IgD-negative memory B cell (primary cell): ENCODE results near the gene MCTP1. TPM values are rescaled to one million over a fixed set of nuclear protein-coding genes. Genes with fewer than 3 reads are reported as not detected.

ENCODE experiments used
- H3K27ac Mint-ChIP-seq, 3 donors: one replicate each; pipeline ENCODE4 v1.8.0; 2020 to 2022; ENCODE audit warnings: mild to moderate bottlenecking in 3 of 3, mixed read lengths in 3 of 3, moderate library complexity in 1 of 3
- H3K27me3 Mint-ChIP-seq: one replicate; pipeline ENCODE4 v1.8.0; 2021; ENCODE audit warnings: mixed read lengths
- H3K36me3 Mint-ChIP-seq: one replicate; pipeline ENCODE4 v1.8.0; 2020; ENCODE audit warnings: mild to moderate bottlenecking, mixed read lengths
- H3K4me1 Mint-ChIP-seq, 3 donors: one replicate each; pipeline ENCODE4 v1.8.0; 2020 to 2022; ENCODE audit warnings: mixed read lengths in 3 of 3, mild to moderate bottlenecking in 1 of 3
- H3K4me3 Mint-ChIP-seq, 4 donors: one replicate each; pipeline ENCODE4 v1.8.0; 2020 to 2022; ENCODE audit warnings: mild to moderate bottlenecking in 4 of 4, mixed read lengths in 4 of 4, moderate library complexity in 3 of 4
- H3K9me3 Mint-ChIP-seq, 3 donors: one replicate each; pipeline ENCODE4 v1.8.0; 2020 to 2021; ENCODE audit warnings: mixed read lengths in 3 of 3, mild to moderate bottlenecking in 1 of 3
- polyA plus RNA-seq: library from polyadenylated mRNA; unstranded; fragments of 300-500 nt; fragmentation: Illumina TruSeq; gene quantifications from one replicate; pipeline ENCODE4 v1.2.3, GENCODE V29; 2021

MCTP1 gene
- polyA plus RNA-seq = 2.6 TPM

GRCh38 chr5:95284572-95285408, at the start of gene MCTP1:
MCTP1 (minus strand) TSS chr5:95285094.
- H3K9me3 Mint-ChIP-seq = peaks cover 0 to 2% (median 0%) of the 10 kb centered on the region in 3 donors
- H3K27ac Mint-ChIP-seq = no peak within 1 kb of the TSS
- peaks cover 35% of the 10 kb centered on the region for H3K27me3 Mint-ChIP-seq
- peak within 1 kb of the TSS; percentile 11 to 86 (median 74) for H3K4me3 Mint-ChIP-seq
- no peaks in the 10 kb centered on the region for H3K36me3 Mint-ChIP-seq
- H3K4me1 Mint-ChIP-seq = peaks cover 3 to 8% (median 5%) of the 10 kb centered on the region in 3 donors

DNA sequence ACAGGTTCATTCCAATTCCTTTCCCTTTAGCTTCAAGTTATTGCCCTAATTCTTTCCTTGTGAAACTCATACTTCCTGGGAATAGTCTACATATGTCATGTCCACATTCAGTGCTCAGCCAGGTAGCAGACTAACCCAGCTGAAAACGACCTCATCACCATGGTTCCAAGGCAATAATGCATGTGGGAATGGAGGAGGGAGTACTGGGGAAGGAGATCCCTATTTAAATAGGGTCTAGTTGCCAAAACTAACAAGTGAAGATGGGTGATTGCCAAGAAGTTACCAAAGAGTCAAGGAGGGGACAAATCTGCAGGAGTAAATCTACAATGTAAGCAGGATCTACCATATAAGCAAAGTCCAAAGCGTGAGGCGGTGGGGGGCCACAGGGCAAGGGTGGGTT, 47.3 kb upstream of the MCTP1 start:
- Mint-ChIP-seq H3K4me3 (no peak overlapping the region), H3K9me3 (peaks cover 0 to 3% (median 1%) of the 10 kb centered on the region in 3 donors)

DNA sequence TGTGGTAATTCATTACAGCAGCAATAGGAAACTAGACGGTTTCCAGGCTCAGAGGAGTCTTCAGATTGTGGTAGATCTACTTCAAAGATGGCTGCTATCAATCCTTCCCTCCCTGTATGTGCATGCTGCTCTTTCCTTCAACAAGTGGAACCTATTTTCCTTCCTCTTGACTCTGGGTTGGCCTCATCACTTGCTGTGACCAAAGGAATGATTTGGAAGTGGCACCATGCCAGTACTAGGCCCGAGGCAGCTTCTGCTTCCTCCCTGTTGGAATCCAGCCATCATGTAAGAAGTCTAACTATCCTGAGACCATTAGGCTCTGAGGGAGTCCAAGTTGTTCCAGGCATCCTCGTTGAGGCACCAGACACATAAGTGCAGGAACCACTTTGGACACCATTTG, 46.5 kb upstream of the MCTP1 start:
- no peaks in the 10 kb centered on the region for H3K4me1 Mint-ChIP-seq
- H3K27ac Mint-ChIP-seq = peak overlapping the region in 1 of 3 donors; percentile 28
- H3K36me3 Mint-ChIP-seq = peaks cover 1% of the 10 kb centered on the region
- H3K27me3 Mint-ChIP-seq = peaks cover 2% of the 10 kb centered on the region
- no peak overlapping the region for H3K4me3 Mint-ChIP-seq
- H3K9me3 Mint-ChIP-seq = peaks cover 0 to 3% (median 1%) of the 10 kb centered on the region in 3 donors

More for the DNA sequence above, 47.3 kb upstream of the MCTP1 start:
- H3K27me3 Mint-ChIP-seq = peaks cover 2% of the 10 kb centered on the region
- H3K27ac Mint-ChIP-seq = no peak overlapping the region
- H3K4me1 Mint-ChIP-seq = no peaks in the 10 kb centered on the region
- H3K36me3 Mint-ChIP-seq = peaks cover 1% of the 10 kb centered on the region

GRCh38 chr5:95327211-95327610, 42.3 kb upstream of the MCTP1 start:
- Mint-ChIP-seq H3K4me1 (no peaks in the 10 kb centered on the region), H3K9me3 (peaks cover 0 to 3% (median 1%) of the 10 kb centered on the region in 3 donors), H3K27me3 (peaks cover 2% of the 10 kb centered on the region), H3K27ac (no peak overlapping the region), H3K4me3 (no peak overlapping the region), H3K36me3 (peaks cover 1% of the 10 kb centered on the region)

DNA sequence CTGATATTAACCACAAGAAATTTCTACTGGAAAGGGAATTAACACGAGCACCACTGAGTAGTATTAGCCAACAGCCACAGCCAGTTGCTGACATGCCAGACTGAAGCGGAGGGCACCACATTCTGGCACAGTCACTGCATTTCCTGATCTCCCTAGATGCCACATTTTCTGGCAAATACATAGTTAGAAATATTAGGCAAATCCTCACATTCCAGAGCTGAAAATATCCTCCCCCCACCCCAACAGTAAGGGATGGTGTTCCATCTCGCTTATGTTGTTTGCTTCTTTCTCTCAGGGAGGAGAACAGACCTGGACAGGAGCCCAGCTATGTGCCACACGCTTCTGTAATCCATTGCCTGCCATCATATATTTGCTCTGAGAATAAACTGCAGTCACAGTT, 32.8 kb upstream of the MCTP1 start:
- Mint-ChIP-seq H3K9me3 (peaks cover 0 to 6% (median 2%) of the 10 kb centered on the region in 3 donors), H3K36me3 (peaks cover 3% of the 10 kb centered on the region), H3K27ac (no peak overlapping the region)

DNA sequence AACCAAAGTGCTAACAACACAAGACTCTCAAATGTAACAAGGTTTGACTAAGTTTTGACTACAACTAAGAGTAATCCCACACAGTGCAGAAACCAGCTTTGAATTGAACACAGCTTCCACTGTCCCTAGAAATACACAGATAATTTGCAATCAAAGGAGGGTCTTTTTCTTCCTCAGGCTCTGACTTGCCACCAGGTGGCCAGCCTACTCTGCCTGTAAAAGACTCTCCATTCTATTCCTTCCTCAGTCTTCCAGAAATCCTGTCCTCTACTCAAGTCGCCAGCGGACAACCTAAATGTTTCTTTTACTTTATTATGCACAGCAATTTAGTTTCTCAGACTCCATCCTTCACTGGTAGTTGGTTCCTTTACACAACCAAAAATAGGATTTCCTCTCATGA, 32.2 kb upstream of the MCTP1 start:
- Mint-ChIP-seq H3K9me3 (peaks cover 3 to 6% (median 4%) of the 10 kb centered on the region in 3 donors), H3K4me1 (no peaks in the 10 kb centered on the region), H3K27ac (peak overlapping the region in 1 of 3 donors; percentile 47), H3K36me3 (peaks cover 3% of the 10 kb centered on the region), H3K4me3 (no peak overlapping the region), H3K27me3 (peaks cover 3% of the 10 kb centered on the region)

More for the DNA sequence above, 32.8 kb upstream of the MCTP1 start:
- H3K4me3 Mint-ChIP-seq = no peak overlapping the region
- H3K27me3 Mint-ChIP-seq = peaks cover 3% of the 10 kb centered on the region
- H3K4me1 Mint-ChIP-seq = no peaks in the 10 kb centered on the region

DNA sequence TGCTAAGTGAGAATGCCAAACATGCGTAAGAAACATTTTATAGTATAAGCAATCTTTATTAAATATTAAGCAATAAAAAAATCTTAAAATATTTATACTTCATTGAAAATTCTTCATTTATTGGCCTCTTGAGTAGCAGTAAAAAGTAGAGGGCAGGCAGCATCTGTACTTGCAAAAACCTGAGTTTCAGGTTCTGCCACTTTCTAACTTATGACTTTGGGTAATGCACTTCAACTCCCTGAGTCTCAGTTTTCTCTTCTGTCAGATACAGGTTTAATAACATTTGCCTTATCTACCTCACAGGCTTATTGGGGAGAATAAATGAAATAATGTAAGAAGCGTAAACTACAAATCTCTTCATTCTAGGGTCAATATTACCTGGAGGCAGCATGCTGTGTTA, 19.8 kb upstream of the MCTP1 start:
- peaks cover 0 to 2% (median under 1%) of the 10 kb centered on the region in 3 donors for H3K9me3 Mint-ChIP-seq
- H3K27me3 Mint-ChIP-seq = no peaks in the 10 kb centered on the region
- no peaks in the 10 kb centered on the region for H3K36me3 Mint-ChIP-seq
- H3K4me3 Mint-ChIP-seq = no peak overlapping the region
- no peak overlapping the region for H3K27ac Mint-ChIP-seq
- H3K4me1 Mint-ChIP-seq = no peaks in the 10 kb centered on the region

GRCh38 chr5:95298651-95299050, 13.8 kb upstream of the MCTP1 start:
- Mint-ChIP-seq H3K9me3 (peaks cover 0 to 4% (median 0%) of the 10 kb centered on the region in 3 donors), H3K4me1 (no peaks in the 10 kb centered on the region), H3K27ac (no peak overlapping the region), H3K36me3 (no peaks in the 10 kb centered on the region), H3K4me3 (no peak overlapping the region), H3K27me3 (peaks cover 4% of the 10 kb centered on the region)

DNA sequence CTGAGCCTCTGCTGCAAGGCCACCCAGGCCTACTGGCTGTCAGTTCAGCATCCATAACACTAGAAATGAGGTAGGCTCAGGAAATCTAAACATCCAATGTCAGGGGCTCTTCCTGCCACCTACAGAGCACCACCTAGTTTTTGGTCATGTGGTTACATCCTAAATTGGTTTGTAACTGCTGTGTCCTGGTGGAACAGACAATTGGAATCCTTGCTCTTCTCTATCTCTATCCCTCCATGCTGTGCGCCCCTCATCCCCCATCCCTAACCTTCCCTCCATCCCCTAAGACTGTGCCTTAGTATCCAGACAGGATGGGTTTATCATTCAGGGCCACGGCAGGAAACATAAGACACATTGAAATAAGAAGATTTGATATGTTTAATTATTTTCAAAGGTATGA, 11.4 kb upstream of the MCTP1 start:
- Mint-ChIP-seq H3K27ac (no peak overlapping the region), H3K27me3 (peaks cover 13% of the 10 kb centered on the region), H3K4me1 (no peaks in the 10 kb centered on the region), H3K9me3 (peaks cover 0 to 4% (median 0%) of the 10 kb centered on the region in 3 donors), H3K4me3 (no peak overlapping the region), H3K36me3 (no peaks in the 10 kb centered on the region)

- no peak overlapping the region for H3K27ac Mint-ChIP-seq
- no peaks in the 10 kb centered on the region for H3K36me3 Mint-ChIP-seq
- H3K4me1 Mint-ChIP-seq = peaks cover 3 to 8% (median 5%) of the 10 kb centered on the region in 3 donors
These were observed 488 bp upstream of the MCTP1 start for GRCh38 chr5:95285409-95285755.

GRCh38 chr5:95283761-95284571, 928 bp downstream of the MCTP1 start:
- H3K4me1 Mint-ChIP-seq = peaks cover 3 to 8% (median 5%) of the 10 kb centered on the region in 3 donors
- H3K9me3 Mint-ChIP-seq = peaks cover 0 to 2% (median 0%) of the 10 kb centered on the region in 3 donors
- no peak overlapping the region for H3K27ac Mint-ChIP-seq
- H3K4me3 Mint-ChIP-seq = peak overlapping the region in 1 of 4 donors; percentile 66
- H3K36me3 Mint-ChIP-seq = no peaks in the 10 kb centered on the region
- peaks cover 32% of the 10 kb centered on the region for H3K27me3 Mint-ChIP-seq

More at GRCh38 chr5:95285409-95285755, 488 bp upstream of the MCTP1 start:
- peak overlapping the region; percentile 11 to 86 (median 74) for H3K4me3 Mint-ChIP-seq
- peaks cover 34% of the 10 kb centered on the region for H3K27me3 Mint-ChIP-seq
- H3K9me3 Mint-ChIP-seq = peaks cover 0 to 3% (median 2%) of the 10 kb centered on the region in 3 donors

DNA sequence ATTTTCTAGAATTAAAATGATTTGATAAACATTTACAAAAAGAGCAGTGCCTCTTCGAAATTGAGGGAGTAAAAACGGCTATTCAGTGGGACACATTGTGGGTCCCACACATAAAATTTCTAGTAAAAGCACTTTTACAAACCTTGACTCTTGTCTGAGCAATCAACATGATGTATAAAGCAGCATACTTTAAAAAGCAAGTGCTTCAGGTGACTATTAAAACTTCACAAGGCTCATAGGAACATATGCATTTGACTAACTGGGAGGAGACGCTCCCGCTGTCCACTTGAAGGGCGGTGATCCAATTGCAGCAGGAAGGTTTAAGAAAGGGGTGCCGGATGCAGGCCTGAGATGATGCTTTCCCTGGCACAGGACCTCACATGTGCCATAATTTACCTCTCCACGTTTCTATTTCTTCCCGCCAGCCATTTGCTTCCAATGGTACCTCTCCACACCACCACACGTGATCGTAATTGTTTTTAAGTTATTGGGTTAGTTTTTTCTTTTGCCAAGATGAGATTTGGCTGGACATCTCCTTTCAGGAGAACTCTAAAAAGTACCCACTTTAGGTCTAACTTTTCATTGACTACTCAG, 1.8 kb downstream of the MCTP1 start:
- peaks cover 3 to 8% (median 5%) of the 10 kb centered on the region in 3 donors for H3K4me1 Mint-ChIP-seq
- H3K4me3 Mint-ChIP-seq = peak overlapping the region; percentile 37 to 90 (median 76)
- no peak overlapping the region for H3K27ac Mint-ChIP-seq
- no peaks in the 10 kb centered on the region for H3K36me3 Mint-ChIP-seq
- peaks cover 0 to 2% (median 0%) of the 10 kb centered on the region in 3 donors for H3K9me3 Mint-ChIP-seq
- H3K27me3 Mint-ChIP-seq = peaks cover 32% of the 10 kb centered on the region

- peaks cover 24% of the 10 kb centered on the region for H3K27me3 Mint-ChIP-seq
These were observed 3.7 kb downstream of the MCTP1 start for GRCh38 chr5:95281226-95281625.

DNA sequence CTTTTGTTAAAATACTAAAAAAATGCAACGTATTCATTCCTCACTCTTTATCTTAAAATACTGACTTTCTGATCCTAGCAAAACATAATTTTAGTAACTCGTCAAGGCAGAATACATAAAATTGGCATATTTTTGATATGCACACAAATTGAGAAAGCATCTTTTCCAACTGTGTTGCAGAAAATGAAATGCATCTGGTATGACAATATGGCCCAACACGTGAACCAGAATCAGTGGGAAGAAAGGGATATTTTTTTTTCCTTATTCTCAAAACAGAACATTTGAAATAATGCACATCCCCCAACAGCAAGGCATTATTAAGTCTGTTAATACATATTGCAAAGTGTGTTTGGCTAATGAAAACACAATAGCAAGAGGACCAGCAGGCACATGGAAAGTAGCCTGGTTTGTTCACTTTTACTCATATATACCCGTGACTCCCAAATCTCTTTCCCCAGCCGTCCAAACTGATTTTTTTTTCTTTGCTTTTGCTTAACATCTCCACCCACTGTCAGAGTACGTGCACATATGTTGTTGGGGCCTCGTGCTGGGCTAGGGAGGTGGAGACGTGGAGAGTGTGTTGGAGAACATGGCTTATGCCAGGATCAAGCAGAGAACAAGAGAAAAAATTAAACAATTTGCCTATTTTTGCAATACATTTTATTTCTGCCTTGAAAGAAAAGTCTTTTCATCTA, 4.3 kb downstream of the MCTP1 start:
- Mint-ChIP-seq H3K27ac (no peak overlapping the region), H3K4me1 (peaks cover 3 to 8% (median 5%) of the 10 kb centered on the region in 3 donors), H3K27me3 (peaks cover 20% of the 10 kb centered on the region), H3K36me3 (no peaks in the 10 kb centered on the region), H3K9me3 (peaks cover 0 to 3% (median 0%) of the 10 kb centered on the region in 3 donors), H3K4me3 (no peak overlapping the region)

More at GRCh38 chr5:95281226-95281625, 3.7 kb downstream of the MCTP1 start:
- peaks cover 0 to 3% (median 0%) of the 10 kb centered on the region in 3 donors for H3K9me3 Mint-ChIP-seq
- peaks cover 3 to 8% (median 5%) of the 10 kb centered on the region in 3 donors for H3K4me1 Mint-ChIP-seq
- no peaks in the 10 kb centered on the region for H3K36me3 Mint-ChIP-seq
- H3K4me3 Mint-ChIP-seq = no peak overlapping the region
- no peak overlapping the region for H3K27ac Mint-ChIP-seq
